Fibroblast of skin of right biceps (primary cell): ENCODE measurements around the gene RBM10.
A peak's percentile ranks its signal among the peaks of the same experiment; 100 is the strongest.
"Not testable (repeated sequence)": the region's sequence is repeated elsewhere in the genome, so short reads cannot be mapped to it uniquely, and the experiment has no call there.

ENCODE experiments used
- DNase-seq: peaks from one replicate; pipeline ENCODE4 v3.0.0-alpha.2; 2013

RBM10 gene

GRCh38 chrX:47144626-47145394 lies at the start of gene RBM10, which contains the start of gene NDUFB11:
RBM10 (plus strand) TSS chrX:47145221; CDS start chrX:47147482, 2,261 bp downstream.
NDUFB11 (minus strand) TSS chrX:47144702; CDS start chrX:47144679, 23 bp downstream.
- peak; percentile 95 for DNase-seq

GRCh38 chrX:47097018-47097417 lies 48.0 kb upstream of the RBM10 start:
- DNase-seq, result no peak

- DNase-seq, result no peak
Measured at GRCh38 chrX:47098338-47099094, 46.5 kb upstream of the RBM10 start.

- DNase-seq, result no peak
Measured at GRCh38 chrX:47101206-47101605, 43.8 kb upstream of the RBM10 start.

GRCh38 chrX:47110936-47111615 lies 33.9 kb upstream of the RBM10 start:
- not testable (repeated sequence) for DNase-seq

- no peak for DNase-seq
Measured at GRCh38 chrX:47112316-47112954, 32.6 kb upstream of the RBM10 start.

GRCh38 chrX:47116551-47117110 lies 28.4 kb upstream of the RBM10 start:
- DNase-seq, result not testable (repeated sequence)

GRCh38 chrX:47124466-47124865 lies 20.6 kb upstream of the RBM10 start:
- DNase-seq, result not testable (repeated sequence)

GRCh38 chrX:47129157-47129898 lies 15.7 kb upstream of the RBM10 start:
- DNase-seq, result peak; percentile 96

GRCh38 chrX:47129899-47130358 lies 15.1 kb upstream of the RBM10 start:
- peak; percentile 6 for DNase-seq

- DNase-seq, result no peak
Measured at GRCh38 chrX:47133493-47133892, 11.5 kb upstream of the RBM10 start.

- peak; percentile 15 for DNase-seq
Measured at GRCh38 chrX:47135650-47136049, 9.4 kb upstream of the RBM10 start.

- DNase-seq, result no peak
Measured at GRCh38 chrX:47138171-47138570, 6.8 kb upstream of the RBM10 start.

- DNase-seq, result peak; percentile 42
Measured at GRCh38 chrX:47143894-47144625, 961 bp upstream of the RBM10 start.

- DNase-seq, result no peak
Measured at GRCh38 chrX:47145395-47146120, 537 bp downstream of the RBM10 start.

GRCh38 chrX:47146121-47146935 lies 1.3 kb downstream of the RBM10 start:
- no peak for DNase-seq

- no peak for DNase-seq
Measured at GRCh38 chrX:47146936-47147859, 2.2 kb downstream of the RBM10 start.

GRCh38 chrX:47148946-47149345 lies 3.9 kb downstream of the RBM10 start:
- no peak for DNase-seq
